Measurements from ENCODE around the gene RNF25.

The RNF25 gene

DNA sequence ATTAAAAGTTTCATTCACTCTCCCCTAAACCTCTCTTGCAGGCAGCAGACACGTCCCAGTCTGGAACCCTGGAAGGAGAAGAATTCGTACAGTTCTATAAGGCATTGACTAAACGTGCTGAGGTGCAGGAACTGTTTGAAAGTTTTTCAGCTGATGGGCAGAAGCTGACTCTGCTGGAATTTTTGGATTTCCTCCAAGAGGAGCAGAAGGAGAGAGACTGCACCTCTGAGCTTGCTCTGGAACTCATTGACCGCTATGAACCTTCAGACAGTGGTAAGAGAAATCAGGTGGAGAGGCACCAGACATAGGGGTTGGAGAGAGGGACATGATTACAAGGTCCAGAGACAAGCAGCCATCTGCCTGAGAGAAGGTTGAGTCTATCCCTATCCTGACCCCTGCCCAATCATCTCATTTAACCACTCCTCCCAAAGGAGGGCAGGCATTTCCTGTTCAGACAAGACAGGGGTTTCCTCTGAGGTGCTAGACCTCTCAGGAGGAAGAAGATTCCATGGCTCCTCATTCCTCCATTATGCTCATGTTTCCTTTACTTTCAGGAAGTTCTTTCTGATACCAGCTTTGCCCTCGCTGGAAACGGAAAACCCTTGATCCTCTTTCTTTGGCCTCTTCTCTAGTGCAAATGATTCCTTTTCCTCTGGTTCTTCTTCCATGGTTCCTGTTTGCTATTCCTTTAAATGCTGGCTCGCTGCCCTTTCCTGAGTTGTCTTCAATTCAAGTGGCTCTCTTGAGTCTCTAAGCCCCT is 49.0 kb downstream of the RNF25 start:
- H3K4me3 ChIP-seq (replicated peaks; ENCODE audit: low read depth, low read length): no peak overlapping the region
- TF ChIP-seq, protein P1, sequence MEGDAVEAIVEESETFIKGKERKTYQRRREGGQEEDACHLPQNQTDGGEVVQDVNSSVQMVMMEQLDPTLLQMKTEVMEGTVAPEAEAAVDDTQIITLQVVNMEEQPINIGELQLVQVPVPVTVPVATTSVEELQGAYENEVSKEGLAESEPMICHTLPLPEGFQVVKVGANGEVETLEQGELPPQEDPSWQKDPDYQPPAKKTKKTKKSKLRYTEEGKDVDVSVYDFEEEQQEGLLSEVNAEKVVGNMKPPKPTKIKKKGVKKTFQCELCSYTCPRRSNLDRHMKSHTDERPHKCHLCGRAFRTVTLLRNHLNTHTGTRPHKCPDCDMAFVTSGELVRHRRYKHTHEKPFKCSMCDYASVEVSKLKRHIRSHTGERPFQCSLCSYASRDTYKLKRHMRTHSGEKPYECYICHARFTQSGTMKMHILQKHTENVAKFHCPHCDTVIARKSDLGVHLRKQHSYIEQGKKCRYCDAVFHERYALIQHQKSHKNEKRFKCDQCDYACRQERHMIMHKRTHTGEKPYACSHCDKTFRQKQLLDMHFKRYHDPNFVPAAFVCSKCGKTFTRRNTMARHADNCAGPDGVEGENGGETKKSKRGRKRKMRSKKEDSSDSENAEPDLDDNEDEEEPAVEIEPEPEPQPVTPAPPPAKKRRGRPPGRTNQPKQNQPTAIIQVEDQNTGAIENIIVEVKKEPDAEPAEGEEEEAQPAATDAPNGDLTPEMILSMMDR (IDR thresholded peaks at IDR 0.05; ENCODE audit: low read depth, low read length, missing control alignments): no peak
- no peak for DNase-seq (ENCODE audit: extremely low read depth, low read depth)

DNA sequence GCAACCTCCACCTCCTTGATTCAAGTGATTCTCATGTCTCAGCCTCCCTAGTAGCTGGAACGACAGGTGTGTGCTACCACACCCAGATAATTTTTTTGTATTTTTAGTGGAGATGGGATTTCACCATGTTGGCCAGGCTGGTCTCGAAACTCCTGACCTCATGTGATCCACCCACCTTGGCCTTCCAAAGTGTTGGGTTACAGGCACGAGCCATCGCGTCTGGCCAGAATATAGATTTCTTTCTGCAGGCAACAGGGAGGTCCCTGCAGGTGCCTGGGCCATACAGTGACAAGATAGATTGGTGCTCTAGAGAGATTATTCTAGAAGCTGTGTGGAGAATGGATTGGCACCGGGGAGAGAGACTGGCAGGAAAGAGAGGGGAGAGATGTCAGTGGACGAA is 50.8 kb downstream of the RNF25 start:
- DNase-seq (ENCODE audit: extremely low read depth, low read depth): no peak
- no peak overlapping the region for H3K4me3 ChIP-seq (replicated peaks; ENCODE audit: low read depth, low read length)
- TF ChIP-seq, protein P1 (IDR thresholded peaks at IDR 0.05; ENCODE audit: low read depth, low read length, missing control alignments): no peak

DNA sequence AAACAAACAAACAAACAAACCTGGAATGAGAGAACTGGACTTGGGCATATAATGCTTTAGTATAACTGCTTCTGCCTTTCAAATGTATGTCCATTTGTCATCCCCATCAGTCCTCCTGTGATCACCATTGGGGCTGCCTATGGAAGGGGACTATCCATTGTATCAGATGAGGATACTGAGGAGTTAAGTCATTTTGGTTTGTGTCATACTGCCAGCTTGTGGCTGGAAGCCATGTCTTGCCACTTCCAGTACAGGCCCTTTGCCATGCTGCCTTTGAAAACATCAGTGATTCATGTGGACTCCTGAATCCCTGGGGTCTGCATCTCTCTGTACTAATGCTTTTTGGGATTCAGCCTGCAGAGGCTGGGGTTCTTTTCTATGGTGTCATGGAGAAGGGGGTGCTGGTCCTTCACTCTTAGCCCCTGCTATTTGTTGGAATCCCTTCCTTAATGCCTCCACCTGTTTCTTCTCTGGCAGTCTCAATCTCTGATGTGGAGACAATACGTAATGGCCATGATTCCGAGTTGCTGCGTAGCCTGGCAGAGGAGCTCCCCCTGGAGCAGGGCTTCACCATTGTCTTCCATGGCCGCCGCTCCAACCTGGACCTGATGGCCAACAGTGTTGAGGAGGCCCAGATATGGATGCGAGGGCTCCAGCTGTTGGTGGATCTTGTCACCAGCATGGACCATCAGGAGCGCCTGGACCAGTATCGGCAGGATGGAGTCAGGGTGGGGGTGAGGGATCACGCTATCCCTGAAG is 53.5 kb downstream of the RNF25 start:
- TF ChIP-seq, protein P1 (IDR thresholded peaks at IDR 0.05; ENCODE audit: low read depth, low read length, missing control alignments): no peak
- no peak overlapping the region for H3K4me3 ChIP-seq (replicated peaks; ENCODE audit: low read depth, low read length)
- DNase-seq (ENCODE audit: extremely low read depth, low read depth): no peak

DNA sequence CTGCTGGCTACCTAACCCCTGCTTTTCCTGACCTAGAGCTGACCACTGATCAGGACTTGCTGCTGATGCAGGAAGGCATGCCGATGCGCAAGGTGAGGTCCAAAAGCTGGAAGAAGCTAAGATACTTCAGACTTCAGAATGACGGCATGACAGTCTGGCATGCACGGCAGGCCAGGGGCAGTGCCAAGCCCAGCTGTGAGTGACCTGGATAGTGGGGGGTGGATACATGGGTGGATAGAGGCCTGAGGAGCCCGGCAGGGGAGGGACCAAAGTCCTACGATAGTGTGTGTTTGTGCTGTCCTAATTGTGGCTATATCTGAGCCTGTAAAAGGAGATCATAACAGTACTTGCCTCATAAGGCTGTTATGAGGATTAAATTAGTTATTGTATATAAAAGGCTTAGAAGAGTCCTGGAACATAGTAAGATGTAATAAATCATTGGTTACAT is 55.9 kb downstream of the RNF25 start:
- no peak overlapping the region for H3K4me3 ChIP-seq (replicated peaks; ENCODE audit: low read depth, low read length)
- TF ChIP-seq, protein P1 (IDR thresholded peaks at IDR 0.05; ENCODE audit: low read depth, low read length, missing control alignments): no peak
- no peak for DNase-seq (ENCODE audit: extremely low read depth, low read depth)
